ENCODE measurements around the gene MROH2B. TPM values are rescaled to one million over a fixed set of nuclear protein-coding genes. Genes with fewer than 3 reads are reported as not detected.
"Not testable (repeated sequence)": the region's sequence is repeated elsewhere in the genome, so short reads cannot be mapped to it uniquely, and the experiment has no call there.

Gene MROH2B
- total and polyA plus RNA-seq, 4 experiments from 2014 or later = not detected

- H3K36me3 ChIP-seq (ENCODE audit: insufficient read depth, low read length); H3K9me3 ChIP-seq (ENCODE audit: control insufficient read depth in 1 of 2, low read length in 2 of 2); CTCF ChIA-PET (ENCODE audit: partially characterized antibody); H3K36me3 Mint-ChIP-seq; H3K4me1 ChIP-seq (ENCODE audit: insufficient read depth, low read length); H3K4me3 ChIP-seq (ENCODE audit: low read length in 2 of 2); H3K27ac ChIP-seq (ENCODE audit: low read depth, low read length); intact Hi-C loops (cut with micrococcal nuclease); H3K27ac Mint-ChIP-seq; POLR2A ChIA-PET (ENCODE audit: partially characterized antibody); H3K27me3 ChIP-seq (ENCODE audit: insufficient read depth, low read length); H3K4me1 Mint-ChIP-seq; H3K4me3 Mint-ChIP-seq: not testable (repeated sequence)
- peaks cover 2 to 10% of the 10 kb centered on the region in 2 donors for H3K27me3 Mint-ChIP-seq
- peak in 1 of 5 donors; percentile 28 for DNase-seq
- peaks cover 0 to 17% (median 8%) of the 10 kb centered on the region in 8 donors for H3K9me3 Mint-ChIP-seq
Measured at GRCh38 chr5:41022600-41022999, 48.5 kb downstream of the MROH2B start.

DNA sequence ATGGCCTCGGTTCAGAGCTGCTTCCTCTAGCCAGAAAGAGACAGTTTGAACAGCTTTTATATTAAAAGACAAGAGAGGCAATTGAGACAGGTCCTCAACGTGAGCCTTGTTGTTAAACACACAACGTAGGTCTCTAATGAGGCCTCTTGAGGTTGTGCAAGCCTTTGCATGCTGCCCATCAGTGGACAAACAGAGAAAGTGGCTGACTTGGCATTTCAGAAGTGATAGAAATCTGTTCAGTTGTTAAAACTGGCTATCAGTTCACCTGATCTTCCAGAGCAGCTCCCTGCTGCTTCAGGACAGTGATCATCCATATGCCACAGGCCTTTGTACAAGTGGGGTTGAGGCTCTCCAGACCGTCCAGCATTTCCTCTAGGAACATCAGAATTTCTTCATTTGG is 58.8 kb downstream of the MROH2B start:
- Histone ChIP-seq H3K4me3 (ENCODE audit: low read length in 2 of 2) (no peak overlapping the region), H3K9me3 (ENCODE audit: control insufficient read depth in 1 of 2, low read length in 2 of 2) (no peaks in the 10 kb centered on the region), H3K36me3 (ENCODE audit: insufficient read depth, low read length) (no peaks in the 10 kb centered on the region), H3K27me3 (ENCODE audit: insufficient read depth, low read length) (no peaks in the 10 kb centered on the region), H3K27ac (ENCODE audit: low read depth, low read length) (no peak overlapping the region), H3K4me1 (ENCODE audit: insufficient read depth, low read length) (no peaks in the 10 kb centered on the region)
- ChIA-PET CTCF (ENCODE audit: partially characterized antibody) (no interaction called here), POLR2A (ENCODE audit: partially characterized antibody) (no interaction called here)
- no peak for DNase-seq
- intact Hi-C loops (cut with micrococcal nuclease) = no loop called here
- H3K36me3 Mint-ChIP-seq = no peaks in the 10 kb centered on the region
- no peak overlapping the region for H3K27ac Mint-ChIP-seq
- no peak overlapping the region for H3K4me3 Mint-ChIP-seq
- peaks cover 0 to 3% (median 0%) of the 10 kb centered on the region in 8 donors for H3K9me3 Mint-ChIP-seq
- peaks cover 0 to 5% of the 10 kb centered on the region in 2 donors for H3K27me3 Mint-ChIP-seq
- no peaks in the 10 kb centered on the region for H3K4me1 Mint-ChIP-seq

GRCh38 chr5:41010572-41010971 is 60.6 kb downstream of the MROH2B start:
- ChIA-PET POLR2A (ENCODE audit: partially characterized antibody) (no interaction called here), CTCF (ENCODE audit: partially characterized antibody) (no interaction called here)
- Histone ChIP-seq H3K27ac (ENCODE audit: low read depth, low read length) (no peak overlapping the region), H3K4me1 (ENCODE audit: insufficient read depth, low read length) (no peaks in the 10 kb centered on the region), H3K9me3 (ENCODE audit: control insufficient read depth in 1 of 2, low read length in 2 of 2) (no peaks in the 10 kb centered on the region), H3K27me3 (ENCODE audit: insufficient read depth, low read length) (no peaks in the 10 kb centered on the region), H3K36me3 (ENCODE audit: insufficient read depth, low read length) (no peaks in the 10 kb centered on the region), H3K4me3 (ENCODE audit: low read length in 2 of 2) (no peak overlapping the region)
- Mint-ChIP-seq H3K27me3 (peaks cover 0 to 2% of the 10 kb centered on the region in 2 donors), H3K4me3 (no peak overlapping the region), H3K9me3 (peaks cover 0 to 6% (median 0%) of the 10 kb centered on the region in 8 donors), H3K36me3 (no peaks in the 10 kb centered on the region), H3K27ac (no peak overlapping the region), H3K4me1 (no peaks in the 10 kb centered on the region)
- intact Hi-C loops (cut with micrococcal nuclease) = no loop called here
- DNase-seq = no peak

DNA sequence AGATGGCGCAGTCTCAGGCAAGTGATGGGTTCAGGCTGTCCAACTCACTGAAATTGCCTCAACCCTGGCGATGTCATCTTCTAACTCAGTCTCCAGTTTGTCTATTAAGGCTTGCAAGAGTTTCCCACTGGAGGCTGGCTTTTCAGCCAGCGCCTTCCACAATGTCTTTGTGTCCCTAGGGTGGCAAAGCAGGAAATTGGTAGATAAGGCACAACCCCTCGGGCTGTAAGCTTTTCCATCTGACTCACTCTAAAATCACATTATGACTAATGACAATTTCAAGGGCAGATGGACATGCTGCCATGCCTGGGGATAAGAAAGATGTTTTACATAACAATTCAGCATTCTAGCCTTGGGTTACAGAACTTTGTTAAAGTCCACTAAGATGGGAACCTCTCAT is 61.9 kb downstream of the MROH2B start:
- no peaks in the 10 kb centered on the region for H3K27me3 Mint-ChIP-seq
- H3K36me3 Mint-ChIP-seq = no peaks in the 10 kb centered on the region
- CTCF ChIA-PET (ENCODE audit: partially characterized antibody) = no interaction called here
- Histone ChIP-seq H3K4me1 (ENCODE audit: insufficient read depth, low read length) (no peaks in the 10 kb centered on the region), H3K27me3 (ENCODE audit: insufficient read depth, low read length) (no peaks in the 10 kb centered on the region), H3K4me3 (ENCODE audit: low read length in 2 of 2) (no peak overlapping the region), H3K9me3 (ENCODE audit: control insufficient read depth in 1 of 2, low read length in 2 of 2) (no peaks in the 10 kb centered on the region), H3K27ac (ENCODE audit: low read depth, low read length) (no peak overlapping the region), H3K36me3 (ENCODE audit: insufficient read depth, low read length) (no peaks in the 10 kb centered on the region)
- H3K4me1 Mint-ChIP-seq = no peaks in the 10 kb centered on the region
- no peak overlapping the region for H3K27ac Mint-ChIP-seq
- no peak overlapping the region for H3K4me3 Mint-ChIP-seq
- POLR2A ChIA-PET (ENCODE audit: partially characterized antibody) = no interaction called here
- intact Hi-C loops (cut with micrococcal nuclease) = no loop called here
- no peak for DNase-seq
- peaks cover 0 to 8% (median 0%) of the 10 kb centered on the region in 8 donors for H3K9me3 Mint-ChIP-seq

- intact Hi-C loops (cut with micrococcal nuclease) = no loop called here
- Histone ChIP-seq H3K36me3 (ENCODE audit: insufficient read depth, low read length) (no peaks in the 10 kb centered on the region), H3K4me3 (ENCODE audit: low read length in 2 of 2) (no peak overlapping the region), H3K27me3 (ENCODE audit: insufficient read depth, low read length) (no peaks in the 10 kb centered on the region), H3K27ac (ENCODE audit: low read depth, low read length) (no peak overlapping the region), H3K4me1 (ENCODE audit: insufficient read depth, low read length) (no peaks in the 10 kb centered on the region), H3K9me3 (ENCODE audit: control insufficient read depth in 1 of 2, low read length in 2 of 2) (no peaks in the 10 kb centered on the region)
- Mint-ChIP-seq H3K9me3 (peaks cover 0 to 4% (median 0%) of the 10 kb centered on the region in 8 donors), H3K4me3 (no peak overlapping the region), H3K27ac (no peak overlapping the region), H3K27me3 (peaks cover 0 to 2% of the 10 kb centered on the region in 2 donors), H3K4me1 (no peaks in the 10 kb centered on the region), H3K36me3 (no peaks in the 10 kb centered on the region)
- ChIA-PET POLR2A (ENCODE audit: partially characterized antibody) (no interaction called here), CTCF (ENCODE audit: partially characterized antibody) (no interaction called here)
- no peak for DNase-seq
Measured at GRCh38 chr5:41004931-41005330, 66.2 kb downstream of the MROH2B start.

DNA sequence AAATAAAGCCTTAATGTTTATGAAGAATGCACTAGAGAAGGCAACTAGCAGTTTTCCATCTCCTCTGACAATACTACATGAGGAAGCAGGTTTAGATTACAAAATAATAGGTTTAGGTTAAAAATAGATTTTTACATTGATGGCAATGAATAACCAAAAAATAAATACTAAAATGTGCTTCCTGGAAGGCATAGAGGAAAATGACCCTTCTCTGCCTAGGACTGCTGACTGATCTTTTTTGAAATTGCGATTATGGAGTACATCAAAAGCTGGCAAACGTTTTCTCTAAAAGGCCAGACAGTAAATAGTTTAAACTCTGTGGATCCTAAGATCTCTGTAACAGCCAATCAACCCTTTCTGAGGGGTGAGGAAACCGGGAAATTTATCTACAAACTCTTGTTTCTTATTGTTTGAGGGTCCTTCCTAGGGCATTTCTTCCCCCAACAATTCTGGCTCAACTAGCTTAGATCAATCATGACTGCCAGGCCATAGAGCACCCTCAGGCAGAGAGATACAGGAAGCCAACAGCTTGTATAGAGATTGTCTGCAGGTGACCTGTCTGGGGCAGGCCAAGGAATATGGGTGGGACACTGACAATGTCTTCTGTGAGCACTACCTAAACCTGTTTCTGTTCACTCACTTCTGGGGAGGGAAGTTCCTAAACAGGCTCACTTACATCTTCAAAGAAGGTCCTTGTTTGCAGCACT is 67.3 kb downstream of the MROH2B start:
- Histone ChIP-seq H3K27ac (ENCODE audit: low read depth, low read length) (no peak overlapping the region), H3K27me3 (ENCODE audit: insufficient read depth, low read length) (no peaks in the 10 kb centered on the region), H3K4me1 (ENCODE audit: insufficient read depth, low read length) (no peaks in the 10 kb centered on the region), H3K36me3 (ENCODE audit: insufficient read depth, low read length) (no peaks in the 10 kb centered on the region), H3K9me3 (ENCODE audit: control insufficient read depth in 1 of 2, low read length in 2 of 2) (no peaks in the 10 kb centered on the region), H3K4me3 (ENCODE audit: low read length in 2 of 2) (no peak overlapping the region)
- intact Hi-C loops (cut with micrococcal nuclease) = no loop called here
- ChIA-PET CTCF (ENCODE audit: partially characterized antibody) (no interaction called here), POLR2A (ENCODE audit: partially characterized antibody) (no interaction called here)
- Mint-ChIP-seq H3K9me3 (peaks cover 0 to 4% (median 0%) of the 10 kb centered on the region in 8 donors), H3K4me1 (no peaks in the 10 kb centered on the region), H3K36me3 (no peaks in the 10 kb centered on the region), H3K4me3 (no peak overlapping the region), H3K27ac (no peak overlapping the region), H3K27me3 (peaks cover 1 to 4% of the 10 kb centered on the region in 2 donors)
- no peak for DNase-seq

DNA sequence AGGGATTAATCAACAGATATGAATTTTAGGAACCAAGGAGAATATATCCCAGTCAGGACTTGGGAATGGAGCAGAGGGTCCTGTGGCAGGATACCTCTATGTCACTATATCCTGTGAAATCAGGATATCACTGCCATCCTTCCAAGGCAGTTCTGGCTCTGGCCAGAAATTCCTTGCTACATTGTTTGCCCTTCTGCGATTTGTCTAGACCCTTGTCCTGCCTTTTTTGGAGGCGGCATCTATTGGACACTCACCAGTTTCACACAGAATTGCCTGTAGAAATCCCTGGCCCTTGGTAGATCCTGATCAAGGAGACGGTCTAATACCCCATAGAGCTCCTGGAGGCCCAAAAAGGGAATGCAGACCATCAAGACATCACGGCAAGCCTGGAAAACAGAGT is 71.2 kb downstream of the MROH2B start:
- Mint-ChIP-seq H3K4me1 (no peaks in the 10 kb centered on the region), H3K27ac (no peak overlapping the region), H3K27me3 (peaks cover 1 to 9% of the 10 kb centered on the region in 2 donors), H3K4me3 (no peak overlapping the region), H3K36me3 (no peaks in the 10 kb centered on the region), H3K9me3 (peaks cover 0 to 2% (median 0%) of the 10 kb centered on the region in 8 donors)
- no peak for DNase-seq
- Histone ChIP-seq H3K36me3 (ENCODE audit: insufficient read depth, low read length) (no peaks in the 10 kb centered on the region), H3K4me3 (ENCODE audit: low read length in 2 of 2) (no peak overlapping the region), H3K9me3 (ENCODE audit: control insufficient read depth in 1 of 2, low read length in 2 of 2) (no peaks in the 10 kb centered on the region), H3K27ac (ENCODE audit: low read depth, low read length) (no peak overlapping the region), H3K4me1 (ENCODE audit: insufficient read depth, low read length) (no peaks in the 10 kb centered on the region), H3K27me3 (ENCODE audit: insufficient read depth, low read length) (no peaks in the 10 kb centered on the region)
- ChIA-PET CTCF (ENCODE audit: partially characterized antibody) (no interaction called here), POLR2A (ENCODE audit: partially characterized antibody) (no interaction called here)
- intact Hi-C loops (cut with micrococcal nuclease) = no loop called here

DNA sequence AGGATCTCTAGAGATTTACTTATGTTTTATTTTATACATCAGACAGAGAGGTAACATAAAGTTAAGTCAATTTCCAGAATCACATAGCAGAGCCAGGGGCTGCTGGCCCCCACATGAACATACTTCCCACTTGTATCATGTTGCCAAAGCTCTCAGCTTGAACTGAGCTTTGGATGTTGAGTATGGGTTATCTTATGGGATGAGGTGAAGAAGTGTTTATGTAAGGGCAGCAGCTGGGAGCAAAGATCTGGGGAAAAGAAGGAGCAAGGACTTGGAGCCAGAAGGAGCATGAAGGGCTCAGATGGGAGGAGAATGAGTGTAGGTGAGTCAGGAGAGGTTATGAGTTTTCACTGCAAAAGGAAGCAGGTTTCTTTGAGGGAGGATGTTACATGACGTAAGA is 72.0 kb downstream of the MROH2B start:
- Histone ChIP-seq H3K4me3 (ENCODE audit: low read length in 2 of 2) (no peak overlapping the region), H3K36me3 (ENCODE audit: insufficient read depth, low read length) (no peaks in the 10 kb centered on the region), H3K27ac (ENCODE audit: low read depth, low read length) (no peak overlapping the region), H3K27me3 (ENCODE audit: insufficient read depth, low read length) (no peaks in the 10 kb centered on the region), H3K4me1 (ENCODE audit: insufficient read depth, low read length) (no peaks in the 10 kb centered on the region), H3K9me3 (ENCODE audit: control insufficient read depth in 1 of 2, low read length in 2 of 2) (no peaks in the 10 kb centered on the region)
- Mint-ChIP-seq H3K9me3 (peaks cover 0 to 2% (median 0%) of the 10 kb centered on the region in 8 donors), H3K4me3 (no peak overlapping the region), H3K27ac (no peak overlapping the region), H3K36me3 (no peaks in the 10 kb centered on the region), H3K27me3 (peaks cover 1 to 9% of the 10 kb centered on the region in 2 donors), H3K4me1 (no peaks in the 10 kb centered on the region)
- ChIA-PET CTCF (ENCODE audit: partially characterized antibody) (no interaction called here), POLR2A (ENCODE audit: partially characterized antibody) (no interaction called here)
- no peak for DNase-seq
- intact Hi-C loops (cut with micrococcal nuclease) = no loop called here
